ENCODE data around the gene MRPL22.
"Not testable (repeated sequence)": the region's sequence is repeated elsewhere in the genome, so short reads cannot be mapped to it uniquely, and the experiment has no call there.

MRPL22 gene

GRCh38 chr5:154967421-154968024 is 26.6 kb downstream of the MRPL22 start:
- no peak for DNase-seq
- no peaks in the 10 kb centered on the region for H3K27me3 Mint-ChIP-seq
- no peaks in the 10 kb centered on the region for H3K9me3 Mint-ChIP-seq
- H3K4me1 Mint-ChIP-seq: no peaks in the 10 kb centered on the region
- H3K4me3 Mint-ChIP-seq: no peak overlapping the region
- no peak overlapping the region for H3K27ac Mint-ChIP-seq
- ATAC-seq: no peak

- Mint-ChIP-seq H3K9me3 (no peaks in the 10 kb centered on the region), H3K4me1 (no peaks in the 10 kb centered on the region), H3K27ac (no peak overlapping the region), H3K27me3 (no peaks in the 10 kb centered on the region), H3K4me3 (no peak overlapping the region)
- DNase-seq (no peak), ATAC-seq (no peak)
Measured at GRCh38 chr5:154968953-154969352, 28.1 kb downstream of the MRPL22 start.

GRCh38 chr5:154970759-154971158 is 29.9 kb downstream of the MRPL22 start:
- H3K4me3 Mint-ChIP-seq: no peak overlapping the region
- DNase-seq (no peak), ATAC-seq (no peak)
- no peaks in the 10 kb centered on the region for H3K9me3 Mint-ChIP-seq
- H3K27ac Mint-ChIP-seq: no peak overlapping the region
- H3K27me3 Mint-ChIP-seq: no peaks in the 10 kb centered on the region
- H3K4me1 Mint-ChIP-seq: no peaks in the 10 kb centered on the region

GRCh38 chr5:154971501-154971900 is 30.6 kb downstream of the MRPL22 start:
- DNase-seq (no peak), ATAC-seq (no peak)
- Mint-ChIP-seq H3K4me1 (no peaks in the 10 kb centered on the region), H3K27ac (no peak overlapping the region), H3K9me3 (no peaks in the 10 kb centered on the region), H3K27me3 (no peaks in the 10 kb centered on the region), H3K4me3 (no peak overlapping the region)

GRCh38 chr5:154972476-154973080 is 31.7 kb downstream of the MRPL22 start:
- ATAC-seq: no peak
- DNase-seq: no peak
- no peaks in the 10 kb centered on the region for H3K27me3 Mint-ChIP-seq
- no peaks in the 10 kb centered on the region for H3K9me3 Mint-ChIP-seq
- no peak overlapping the region for H3K27ac Mint-ChIP-seq
- H3K4me3 Mint-ChIP-seq: no peak overlapping the region
- no peaks in the 10 kb centered on the region for H3K4me1 Mint-ChIP-seq

- H3K27ac Mint-ChIP-seq, H3K4me3 Mint-ChIP-seq, DNase-seq, H3K27me3 Mint-ChIP-seq, H3K9me3 Mint-ChIP-seq, ATAC-seq, H3K4me1 Mint-ChIP-seq: not testable (repeated sequence)
Measured at GRCh38 chr5:154976082-154976481, 35.2 kb downstream of the MRPL22 start.

GRCh38 chr5:154977409-154977808 is 36.5 kb downstream of the MRPL22 start:
- Mint-ChIP-seq H3K27me3 (no peaks in the 10 kb centered on the region), H3K9me3 (no peaks in the 10 kb centered on the region), H3K27ac (no peak overlapping the region), H3K4me1 (no peaks in the 10 kb centered on the region), H3K4me3 (no peak overlapping the region)
- DNase-seq (no peak), ATAC-seq (no peak)

GRCh38 chr5:154978294-154978693 is 37.4 kb downstream of the MRPL22 start:
- H3K4me1 Mint-ChIP-seq, H3K27ac Mint-ChIP-seq, DNase-seq, H3K27me3 Mint-ChIP-seq, H3K9me3 Mint-ChIP-seq, ATAC-seq, H3K4me3 Mint-ChIP-seq: not testable (repeated sequence)

GRCh38 chr5:154984946-154985516 is 44.2 kb downstream of the MRPL22 start:
- no peak overlapping the region for H3K4me3 Mint-ChIP-seq
- no peaks in the 10 kb centered on the region for H3K4me1 Mint-ChIP-seq
- no peaks in the 10 kb centered on the region for H3K9me3 Mint-ChIP-seq
- no peak overlapping the region for H3K27ac Mint-ChIP-seq
- peaks cover 19% of the 10 kb centered on the region for H3K27me3 Mint-ChIP-seq
- ATAC-seq: no peak
- DNase-seq: no peak

- peaks cover 28% of the 10 kb centered on the region for H3K27me3 Mint-ChIP-seq
- DNase-seq (no peak), ATAC-seq (no peak)
- no peak overlapping the region for H3K4me3 Mint-ChIP-seq
- H3K27ac Mint-ChIP-seq: no peak overlapping the region
- no peaks in the 10 kb centered on the region for H3K4me1 Mint-ChIP-seq
- no peaks in the 10 kb centered on the region for H3K9me3 Mint-ChIP-seq
Measured at GRCh38 chr5:154986151-154986550, 45.3 kb downstream of the MRPL22 start.

GRCh38 chr5:154989626-154990025 is 48.8 kb downstream of the MRPL22 start:
- no peak overlapping the region for H3K4me3 Mint-ChIP-seq
- DNase-seq: no peak
- no peak for ATAC-seq
- H3K4me1 Mint-ChIP-seq: no peaks in the 10 kb centered on the region
- H3K27ac Mint-ChIP-seq: no peak overlapping the region
- H3K9me3 Mint-ChIP-seq: no peaks in the 10 kb centered on the region
- peaks cover 25% of the 10 kb centered on the region for H3K27me3 Mint-ChIP-seq

GRCh38 chr5:154993461-154993860 is 52.6 kb downstream of the MRPL22 start:
- Mint-ChIP-seq H3K9me3 (no peaks in the 10 kb centered on the region), H3K4me1 (no peaks in the 10 kb centered on the region), H3K4me3 (no peak overlapping the region), H3K27me3 (peaks cover 9% of the 10 kb centered on the region), H3K27ac (no peak overlapping the region)
- DNase-seq (no peak), ATAC-seq (no peak)

- no peak for ATAC-seq
- H3K4me3 Mint-ChIP-seq: no peak overlapping the region
- no peak for DNase-seq
- H3K4me1 Mint-ChIP-seq: no peaks in the 10 kb centered on the region
- peaks cover 13% of the 10 kb centered on the region for H3K27me3 Mint-ChIP-seq
- H3K9me3 Mint-ChIP-seq: no peaks in the 10 kb centered on the region
- H3K27ac Mint-ChIP-seq: no peak overlapping the region
Measured at GRCh38 chr5:154995679-154996078, 54.8 kb downstream of the MRPL22 start.

- peaks cover 18% of the 10 kb centered on the region for H3K27me3 Mint-ChIP-seq
- H3K4me1 Mint-ChIP-seq: no peaks in the 10 kb centered on the region
- H3K27ac Mint-ChIP-seq: no peak overlapping the region
- ATAC-seq (no peak), DNase-seq (no peak)
- no peak overlapping the region for H3K4me3 Mint-ChIP-seq
- H3K9me3 Mint-ChIP-seq: no peaks in the 10 kb centered on the region
Measured at GRCh38 chr5:154997746-154998145, 56.9 kb downstream of the MRPL22 start.

GRCh38 chr5:154999865-155000264 is 59.0 kb downstream of the MRPL22 start:
- no peaks in the 10 kb centered on the region for H3K4me1 Mint-ChIP-seq
- ATAC-seq (no peak), DNase-seq (no peak)
- H3K4me3 Mint-ChIP-seq: no peak overlapping the region
- H3K9me3 Mint-ChIP-seq: no peaks in the 10 kb centered on the region
- H3K27me3 Mint-ChIP-seq: peaks cover 18% of the 10 kb centered on the region
- no peak overlapping the region for H3K27ac Mint-ChIP-seq

- H3K4me3 Mint-ChIP-seq: no peak overlapping the region
- H3K27ac Mint-ChIP-seq: no peak overlapping the region
- H3K9me3 Mint-ChIP-seq: no peaks in the 10 kb centered on the region
- ATAC-seq (no peak), DNase-seq (no peak)
- no peaks in the 10 kb centered on the region for H3K4me1 Mint-ChIP-seq
- H3K27me3 Mint-ChIP-seq: peaks cover 19% of the 10 kb centered on the region
Measured at GRCh38 chr5:155001523-155001922, 60.6 kb downstream of the MRPL22 start.

- H3K27ac Mint-ChIP-seq, H3K9me3 Mint-ChIP-seq, ATAC-seq, H3K4me3 Mint-ChIP-seq, H3K4me1 Mint-ChIP-seq, DNase-seq: not testable (repeated sequence)
- peaks cover 31% of the 10 kb centered on the region for H3K27me3 Mint-ChIP-seq
Measured at GRCh38 chr5:155002722-155003121, 61.8 kb downstream of the MRPL22 start.

All from stimulated activated naive CD8-positive, alpha-beta T cell treated with anti-CD3 and anti-CD28 coated beads, Interleukin-15, amount 100 ng/mL, for 72 hours (primary cell).